ENCODE data around the gene NDUFV2.
"Not testable (repeated sequence)": the region's sequence is repeated elsewhere in the genome, so short reads cannot be mapped to it uniquely, and the experiment has no call there.

Gene NDUFV2

DNA sequence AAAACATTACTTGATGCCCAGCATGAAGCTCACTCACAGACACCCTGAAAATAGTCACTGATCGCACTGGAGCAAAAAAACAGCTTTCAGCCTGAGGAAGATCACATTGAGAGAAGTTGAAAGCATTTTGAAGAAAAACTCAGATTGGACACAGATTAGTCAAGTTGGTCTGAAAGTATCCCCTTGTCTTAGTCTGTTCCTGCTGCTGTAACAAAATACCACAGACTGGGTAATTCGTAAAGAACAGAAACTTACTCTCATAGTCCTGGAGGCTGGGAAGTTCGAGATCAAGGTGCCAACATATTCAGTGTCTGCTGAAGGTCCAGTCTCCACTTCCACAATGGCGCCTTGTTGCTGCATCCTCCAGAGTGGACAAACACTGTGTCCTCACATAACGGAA is 14.2 kb upstream of the NDUFV2 start:
- TF ChIP-seq, protein P1, sequence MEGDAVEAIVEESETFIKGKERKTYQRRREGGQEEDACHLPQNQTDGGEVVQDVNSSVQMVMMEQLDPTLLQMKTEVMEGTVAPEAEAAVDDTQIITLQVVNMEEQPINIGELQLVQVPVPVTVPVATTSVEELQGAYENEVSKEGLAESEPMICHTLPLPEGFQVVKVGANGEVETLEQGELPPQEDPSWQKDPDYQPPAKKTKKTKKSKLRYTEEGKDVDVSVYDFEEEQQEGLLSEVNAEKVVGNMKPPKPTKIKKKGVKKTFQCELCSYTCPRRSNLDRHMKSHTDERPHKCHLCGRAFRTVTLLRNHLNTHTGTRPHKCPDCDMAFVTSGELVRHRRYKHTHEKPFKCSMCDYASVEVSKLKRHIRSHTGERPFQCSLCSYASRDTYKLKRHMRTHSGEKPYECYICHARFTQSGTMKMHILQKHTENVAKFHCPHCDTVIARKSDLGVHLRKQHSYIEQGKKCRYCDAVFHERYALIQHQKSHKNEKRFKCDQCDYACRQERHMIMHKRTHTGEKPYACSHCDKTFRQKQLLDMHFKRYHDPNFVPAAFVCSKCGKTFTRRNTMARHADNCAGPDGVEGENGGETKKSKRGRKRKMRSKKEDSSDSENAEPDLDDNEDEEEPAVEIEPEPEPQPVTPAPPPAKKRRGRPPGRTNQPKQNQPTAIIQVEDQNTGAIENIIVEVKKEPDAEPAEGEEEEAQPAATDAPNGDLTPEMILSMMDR (IDR thresholded peaks at IDR 0.05; ENCODE audit: low read depth, low read length, missing control alignments), result no peak
- no peak overlapping the region for H3K4me3 ChIP-seq (ENCODE audit: low read depth, low read length)
- no peak for DNase-seq (ENCODE audit: low read depth)

DNA sequence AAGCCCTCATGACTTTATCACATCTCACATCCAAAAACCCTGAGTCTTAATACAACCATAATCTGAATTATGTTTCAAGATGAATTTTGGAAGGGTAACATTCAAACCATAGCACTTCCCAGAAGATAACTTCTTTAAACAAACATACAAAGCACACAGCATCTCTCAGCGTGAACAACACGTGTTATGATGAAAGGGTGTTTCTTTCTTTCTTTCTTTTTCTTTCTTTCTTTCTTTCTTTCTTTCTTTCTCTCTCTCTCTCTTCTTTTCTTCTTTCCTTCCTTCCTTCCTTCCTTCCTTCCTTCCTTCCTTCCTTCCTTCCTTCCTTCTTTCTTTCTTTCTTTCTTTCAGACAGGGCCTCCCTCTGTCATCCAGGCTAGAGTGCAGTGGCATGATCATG is 13.8 kb upstream of the NDUFV2 start:
- not testable (repeated sequence) for DNase-seq (ENCODE audit: low read depth); H3K4me3 ChIP-seq (ENCODE audit: low read depth, low read length)

DNA sequence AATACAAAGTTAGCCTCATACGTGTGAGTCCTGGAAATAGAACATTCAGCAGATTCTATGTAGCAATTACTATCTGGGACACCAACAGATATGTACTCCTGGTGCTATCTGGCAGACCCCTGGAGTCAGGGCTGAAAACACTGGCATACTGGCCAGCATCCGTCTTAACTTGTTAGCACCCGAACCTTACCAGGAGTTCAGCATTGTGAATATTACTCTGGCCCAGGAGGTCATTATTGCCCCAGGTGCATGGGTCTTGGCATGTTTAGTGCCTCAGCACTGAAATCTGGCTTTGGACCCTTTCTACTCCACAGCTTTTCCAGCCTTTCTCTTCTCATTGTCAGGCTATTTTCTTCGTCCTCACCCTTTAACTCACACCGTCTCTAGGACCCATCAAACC is 11.9 kb upstream of the NDUFV2 start:
- no peak for DNase-seq (ENCODE audit: low read depth)
- TF ChIP-seq, protein P1 (IDR thresholded peaks at IDR 0.05; ENCODE audit: low read depth, low read length, missing control alignments), result no peak
- H3K4me3 ChIP-seq (ENCODE audit: low read depth, low read length), result no peak overlapping the region

DNA sequence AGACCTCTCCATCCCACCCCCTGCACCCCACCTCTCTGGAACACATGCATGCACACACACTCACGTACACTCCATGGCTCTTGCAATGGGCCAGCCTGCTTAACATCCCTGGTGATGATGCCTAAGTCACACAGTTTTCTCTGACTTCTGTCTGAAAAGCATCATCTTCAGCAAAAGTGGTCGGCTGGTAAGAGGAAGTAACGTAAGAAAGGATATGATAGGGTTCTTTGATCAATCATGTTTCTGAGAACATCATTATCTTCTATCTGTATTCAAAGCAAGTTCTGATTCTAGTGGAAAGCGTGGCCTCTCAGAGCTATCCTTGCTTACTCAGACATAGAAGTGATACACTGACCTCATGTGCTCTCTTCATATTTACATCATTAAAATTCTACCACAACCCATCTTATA is 11.4 kb upstream of the NDUFV2 start:
- H3K4me3 ChIP-seq (ENCODE audit: low read depth, low read length), result no peak overlapping the region
- TF ChIP-seq, protein P1 (IDR thresholded peaks at IDR 0.05; ENCODE audit: low read depth, low read length, missing control alignments), result no peak
- no peak for DNase-seq (ENCODE audit: low read depth)

DNA sequence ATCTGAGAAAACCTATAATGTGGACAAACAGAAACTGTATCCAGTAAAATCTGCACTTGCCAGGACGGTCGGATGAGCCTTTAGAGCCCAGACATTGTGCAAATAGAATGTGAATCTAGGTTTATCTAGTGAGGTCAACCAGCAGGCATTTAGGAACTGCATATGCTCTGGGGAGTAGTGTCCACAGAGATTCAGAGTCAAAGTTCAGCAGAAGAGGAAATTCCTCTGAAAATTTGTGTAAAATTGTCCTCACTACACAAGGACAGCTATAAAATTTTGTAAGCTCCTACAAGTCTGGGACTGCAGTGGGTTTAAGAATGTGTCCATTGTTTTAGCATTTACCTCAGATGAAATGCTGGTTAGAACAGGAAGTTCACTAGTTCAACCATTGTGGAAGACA is 9.8 kb upstream of the NDUFV2 start:
- DNase-seq (ENCODE audit: low read depth), result no peak
- TF ChIP-seq, protein P1 (IDR thresholded peaks at IDR 0.05; ENCODE audit: low read depth, low read length, missing control alignments), result no peak

DNA sequence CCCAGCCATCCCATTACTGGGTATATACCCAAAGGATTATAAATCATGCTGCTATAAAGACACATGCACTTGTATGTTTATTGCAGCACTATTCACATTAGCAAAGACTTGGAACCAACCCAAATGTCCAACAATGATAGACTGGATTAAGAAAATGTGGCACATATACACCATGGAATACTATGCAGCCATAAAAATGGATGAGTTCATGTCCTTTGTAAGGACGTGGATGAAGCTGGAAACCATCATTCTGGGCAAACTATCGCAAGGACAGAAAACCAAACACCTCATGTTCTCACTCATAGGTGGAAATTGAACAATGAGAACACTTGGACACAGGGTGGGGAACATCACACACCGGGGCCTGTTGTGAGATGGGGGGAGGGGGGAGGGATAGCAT is 9.4 kb upstream of the NDUFV2 start:
- not testable (repeated sequence) for H3K4me3 ChIP-seq (ENCODE audit: low read depth, low read length); DNase-seq (ENCODE audit: low read depth)

More for the DNA sequence above, 9.8 kb upstream of the NDUFV2 start:
- no peak overlapping the region for H3K4me3 ChIP-seq (ENCODE audit: low read depth, low read length)

DNA sequence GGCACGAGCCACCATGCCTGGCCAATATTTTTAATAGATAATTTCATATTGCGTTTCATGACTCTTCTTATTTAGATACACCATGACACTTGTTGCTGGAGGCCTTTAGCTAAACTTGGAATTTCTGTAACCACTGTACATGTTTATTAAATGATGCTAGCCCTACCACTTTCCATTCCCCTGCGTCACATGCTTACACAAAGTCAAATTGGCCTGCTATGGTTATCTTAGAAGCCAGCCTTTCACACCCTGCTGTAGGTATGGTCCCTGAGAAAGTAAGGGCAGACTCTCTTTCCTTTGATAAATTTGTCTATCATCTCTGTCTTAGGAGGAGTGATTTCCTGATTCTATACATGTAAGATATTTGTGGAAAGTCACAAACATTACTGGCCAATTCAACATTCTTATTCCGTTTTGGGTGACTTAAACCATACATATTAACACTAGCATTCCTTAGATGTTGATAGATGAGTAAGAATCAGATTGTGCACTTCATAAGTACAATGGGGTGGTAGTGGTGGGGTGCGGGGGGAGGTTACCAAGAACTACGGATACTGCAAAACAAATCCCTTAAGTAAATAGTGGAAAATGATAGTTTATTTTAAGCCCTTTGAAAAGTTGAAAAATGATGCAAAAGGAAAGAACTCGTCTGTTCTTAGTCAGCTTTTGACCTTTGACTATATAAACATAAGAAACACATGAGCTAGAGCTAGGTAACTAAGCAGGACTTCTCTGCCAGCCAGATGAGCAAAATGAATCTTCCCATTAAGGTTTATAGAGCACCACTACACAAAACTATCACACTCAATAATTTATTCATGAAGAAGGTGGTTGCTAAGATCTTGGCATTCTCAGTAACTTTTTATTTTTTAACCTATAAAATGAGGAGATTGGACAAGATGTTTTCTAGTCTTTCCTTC is 7.9 kb upstream of the NDUFV2 start:
- no peak overlapping the region for H3K4me3 ChIP-seq (ENCODE audit: low read depth, low read length)
- DNase-seq (ENCODE audit: low read depth), result no peak
- TF ChIP-seq, protein P1 (IDR thresholded peaks at IDR 0.05; ENCODE audit: low read depth, low read length, missing control alignments), result no peak

Measured in GM12864 (cell line).